ENCODE data around the gene FBXO8.
A peak's percentile ranks its signal among the peaks of the same experiment; 100 is the strongest.
"Not testable (repeated sequence)": the region's sequence is repeated elsewhere in the genome, so short reads cannot be mapped to it uniquely, and the experiment has no call there.

Gene FBXO8

GRCh38 chr4:174282836-174283506 lies 496 bp downstream of the FBXO8 start:
- peak; percentile 91 for DNase-seq

GRCh38 chr4:174281901-174282300 lies 1.6 kb downstream of the FBXO8 start:
- DNase-seq, result no peak

GRCh38 chr4:174281182-174281737 lies 2.2 kb downstream of the FBXO8 start:
- DNase-seq, result no peak

GRCh38 chr4:174279433-174280155 lies 3.9 kb downstream of the FBXO8 start:
- DNase-seq, result no peak

- DNase-seq, result no peak
These were observed 5.0 kb downstream of the FBXO8 start for GRCh38 chr4:174278467-174278866.

GRCh38 chr4:174277433-174277832 lies 6.0 kb downstream of the FBXO8 start:
- DNase-seq, result no peak

GRCh38 chr4:174275101-174275500 lies 8.4 kb downstream of the FBXO8 start:
- DNase-seq, result no peak

GRCh38 chr4:174274436-174274835 lies 9.0 kb downstream of the FBXO8 start:
- DNase-seq, result no peak

GRCh38 chr4:174273930-174274329 lies 9.5 kb downstream of the FBXO8 start:
- DNase-seq, result no peak

GRCh38 chr4:174266416-174266815 lies 17.1 kb downstream of the FBXO8 start:
- DNase-seq, result no peak

- DNase-seq, result no peak
These were observed 17.6 kb downstream of the FBXO8 start for GRCh38 chr4:174265916-174266315.

- DNase-seq, result no peak
These were observed 20.1 kb downstream of the FBXO8 start for GRCh38 chr4:174263445-174263736.

GRCh38 chr4:174262624-174263444 lies 20.6 kb downstream of the FBXO8 start:
- DNase-seq, result no peak

GRCh38 chr4:174261432-174261831 lies 22.0 kb downstream of the FBXO8 start:
- DNase-seq, result not testable (repeated sequence)

GRCh38 chr4:174260099-174260498 lies 23.4 kb downstream of the FBXO8 start:
- DNase-seq, result no peak

GRCh38 chr4:174259580-174259979 lies 23.9 kb downstream of the FBXO8 start:
- no peak for DNase-seq

GRCh38 chr4:174256277-174256713 lies 27.2 kb downstream of the FBXO8 start:
- peak; percentile 13 for DNase-seq

- DNase-seq, result no peak
These were observed 27.7 kb downstream of the FBXO8 start for GRCh38 chr4:174255786-174256185.

- no peak for DNase-seq
These were observed 28.1 kb downstream of the FBXO8 start for GRCh38 chr4:174255374-174255773.

GRCh38 chr4:174254613-174255012 lies 28.9 kb downstream of the FBXO8 start:
- DNase-seq, result no peak

GRCh38 chr4:174252412-174252811 lies 31.1 kb downstream of the FBXO8 start:
- DNase-seq, result no peak

- DNase-seq, result no peak
These were observed 35.1 kb downstream of the FBXO8 start for GRCh38 chr4:174248407-174248806.

GRCh38 chr4:174245714-174246113 lies 37.8 kb downstream of the FBXO8 start:
- DNase-seq, result no peak

- DNase-seq, result peak; percentile 41
These were observed 39.0 kb downstream of the FBXO8 start for GRCh38 chr4:174244441-174244840.
